ENCODE data around the gene BPIFB6. TPM values are rescaled to one million over a fixed set of nuclear protein-coding genes. Genes with fewer than 3 reads are reported as not detected.

The BPIFB6 gene
- total and polyA plus RNA-seq, 10 of the 15 experiments (the other 5 are each of a cell fraction or from before 2014, with no cell fraction given): not detected

DNA sequence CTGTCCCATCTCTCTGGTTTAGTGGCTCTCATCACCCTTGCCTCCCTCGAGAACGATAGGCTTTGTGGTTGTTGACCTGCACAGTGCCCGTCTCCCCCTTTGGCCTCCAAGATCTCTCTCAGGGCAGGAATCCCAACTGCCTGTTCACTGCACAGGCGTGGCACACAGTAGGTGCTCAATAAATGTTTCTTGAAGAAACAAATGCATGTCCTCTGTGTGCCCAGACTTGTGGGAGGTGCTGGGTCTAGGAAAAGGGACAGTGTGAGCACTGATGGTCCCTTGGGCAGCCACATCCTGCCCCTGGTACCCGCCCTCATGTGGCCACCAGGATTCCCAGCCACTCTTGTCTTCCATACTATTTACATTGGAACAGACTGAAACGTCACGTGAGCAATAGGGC lies 2.6 kb upstream of the BPIFB6 start (continued):
- TF ChIP-seq, protein P1, sequence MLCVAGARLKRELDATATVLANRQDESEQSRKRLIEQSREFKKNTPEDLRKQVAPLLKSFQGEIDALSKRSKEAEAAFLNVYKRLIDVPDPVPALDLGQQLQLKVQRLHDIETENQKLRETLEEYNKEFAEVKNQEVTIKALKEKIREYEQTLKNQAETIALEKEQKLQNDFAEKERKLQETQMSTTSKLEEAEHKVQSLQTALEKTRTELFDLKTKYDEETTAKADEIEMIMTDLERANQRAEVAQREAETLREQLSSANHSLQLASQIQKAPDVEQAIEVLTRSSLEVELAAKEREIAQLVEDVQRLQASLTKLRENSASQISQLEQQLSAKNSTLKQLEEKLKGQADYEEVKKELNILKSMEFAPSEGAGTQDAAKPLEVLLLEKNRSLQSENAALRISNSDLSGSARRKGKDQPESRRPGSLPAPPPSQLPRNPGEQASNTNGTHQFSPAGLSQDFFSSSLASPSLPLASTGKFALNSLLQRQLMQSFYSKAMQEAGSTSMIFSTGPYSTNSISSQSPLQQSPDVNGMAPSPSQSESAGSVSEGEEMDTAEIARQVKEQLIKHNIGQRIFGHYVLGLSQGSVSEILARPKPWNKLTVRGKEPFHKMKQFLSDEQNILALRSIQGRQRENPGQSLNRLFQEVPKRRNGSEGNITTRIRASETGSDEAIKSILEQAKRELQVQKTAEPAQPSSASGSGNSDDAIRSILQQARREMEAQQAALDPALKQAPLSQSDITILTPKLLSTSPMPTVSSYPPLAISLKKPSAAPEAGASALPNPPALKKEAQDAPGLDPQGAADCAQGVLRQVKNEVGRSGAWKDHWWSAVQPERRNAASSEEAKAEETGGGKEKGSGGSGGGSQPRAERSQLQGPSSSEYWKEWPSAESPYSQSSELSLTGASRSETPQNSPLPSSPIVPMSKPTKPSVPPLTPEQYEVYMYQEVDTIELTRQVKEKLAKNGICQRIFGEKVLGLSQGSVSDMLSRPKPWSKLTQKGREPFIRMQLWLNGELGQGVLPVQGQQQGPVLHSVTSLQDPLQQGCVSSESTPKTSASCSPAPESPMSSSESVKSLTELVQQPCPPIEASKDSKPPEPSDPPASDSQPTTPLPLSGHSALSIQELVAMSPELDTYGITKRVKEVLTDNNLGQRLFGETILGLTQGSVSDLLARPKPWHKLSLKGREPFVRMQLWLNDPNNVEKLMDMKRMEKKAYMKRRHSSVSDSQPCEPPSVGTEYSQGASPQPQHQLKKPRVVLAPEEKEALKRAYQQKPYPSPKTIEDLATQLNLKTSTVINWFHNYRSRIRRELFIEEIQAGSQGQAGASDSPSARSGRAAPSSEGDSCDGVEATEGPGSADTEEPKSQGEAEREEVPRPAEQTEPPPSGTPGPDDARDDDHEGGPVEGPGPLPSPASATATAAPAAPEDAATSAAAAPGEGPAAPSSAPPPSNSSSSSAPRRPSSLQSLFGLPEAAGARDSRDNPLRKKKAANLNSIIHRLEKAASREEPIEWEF (IDR thresholded peaks at IDR 0.05; ENCODE audit: insufficient replicate concordance, low read depth, low read length): no peak
- no peak for TF ChIP-seq ATF7 (IDR thresholded peaks at IDR 0.05; ENCODE audit: low read depth)

DNA sequence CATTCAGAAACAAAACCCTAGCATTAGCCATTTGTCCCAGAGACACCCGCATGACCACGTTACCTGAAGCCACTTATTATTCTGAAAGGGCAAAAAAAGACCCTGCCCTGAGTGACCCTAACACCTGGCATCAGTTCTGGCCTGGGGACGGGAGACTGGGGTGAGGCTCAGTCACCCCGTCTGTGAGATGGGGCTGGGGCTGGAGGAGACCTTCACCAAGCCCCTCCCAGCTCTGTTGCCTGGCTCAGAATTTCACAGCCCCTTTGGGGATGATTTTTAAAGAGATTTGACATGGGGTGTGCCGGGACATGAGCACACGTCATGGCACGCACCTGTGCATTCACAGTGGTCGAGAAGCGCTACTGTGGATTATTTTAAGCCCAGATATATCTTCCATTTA lies 1.4 kb upstream of the BPIFB6 start:
- DNase-seq (ENCODE audit: low read depth, low spot score) (no peak), FAIRE-seq (no peak), ATAC-seq (no peak)
- intact Hi-C loops (cut with micrococcal nuclease; ENCODE audit: unreplicated experiment) (no loop called here), in situ Hi-C loops (cut with MboI) (no loop called here)
- Histone ChIP-seq H3K9me3 (replicated peaks; ENCODE audit: control insufficient read depth, insufficient read depth, low read length) (no peaks in the 10 kb centered on the region), H4K20me1 (ENCODE audit: control insufficient read depth, insufficient read depth) (no peaks in the 10 kb centered on the region), H3K4me3 (no peak overlapping the region), H2AFZ (ENCODE audit: control insufficient read depth, low read depth, low read length) (no peak overlapping the region), H3K9ac (ENCODE audit: control insufficient read depth, insufficient read depth, low read length) (no peak overlapping the region), H3K79me2 (ENCODE audit: control insufficient read depth, insufficient read depth, low read length) (no peaks in the 10 kb centered on the region), H3K27ac (ENCODE audit: control insufficient read depth, insufficient read depth) (no peak overlapping the region), H3K4me1 (ENCODE audit: control insufficient read depth, insufficient read depth, low read length) (no peaks in the 10 kb centered on the region), H3K4me2 (ENCODE audit: control insufficient read depth, insufficient read depth) (no peak overlapping the region), H3K36me3 (ENCODE audit: control insufficient read depth in 2 of 2, insufficient read depth in 2 of 2, low read length in 1 of 2) (no peaks in the 10 kb centered on the region), H3K27me3 (replicated peaks in 1 of 2; ENCODE audit: control insufficient read depth in 2 of 2, insufficient read depth in 2 of 2, low read length in 1 of 2) (peaks cover 0 to 1% of the 10 kb centered on the region in 2 experiments; a peak in 1 of 4 replicates)
- ChIA-PET SMC1A (ENCODE audit: uncharacterized antibody, unreplicated experiment) (no interaction called here), POLR2A (no interaction called here), RAD21 (ENCODE audit: unreplicated experiment) (no interaction called here), CTCF (no interaction called here)
- no TSS peak for BruUV-seq (replicated peaks)
- TF ChIP-seq TBL1XR1 (IDR thresholded peaks at IDR 0.05; ENCODE audit: low read depth, low read length) (no peak), MEF2A (IDR thresholded peaks at IDR 0.05; ENCODE audit: insufficient read depth, low read depth, low read length) (no peak), PAX8 (IDR thresholded peaks at IDR 0.05) (no peak), CEBPB (IDR thresholded peaks at IDR 0.05; ENCODE audit: borderline replicate concordance in 1 of 2, low read depth in 2 of 2, low read length in 2 of 2) (no peak), SMAD1 (IDR thresholded peaks at IDR 0.05; ENCODE audit: low read depth, partially characterized antibody) (no peak), FOXK2 (IDR thresholded peaks at IDR 0.05) (no peak), CREM (IDR thresholded peaks at IDR 0.05; ENCODE audit: low read depth) (no peak)
- WGBS (ENCODE audit: insufficient coverage, insufficient replicate concordance, low lambda C conversion rate, missing lambda C conversion rate): 32% methylated on average over 8 of the region's 9 CpGs

Data from GM12878 (cell line).